Neural progenitor cell (in vitro differentiated cells): ENCODE measurements around the gene KIAA1958.

Experiments
- EZH2 ChIP-seq: fragments of 200-600 bp; sonication (generic); IDR thresholded peaks from 2 replicates; pipeline ENCODE4 v1.6.1; 2017; ENCODE audit warnings: antibody characterized with exemption, mild to moderate bottlenecking, moderate library complexity
- EZH2phosphoT487 ChIP-seq: fragments of 200-600 bp; sonication (generic); IDR thresholded peaks from 2 replicates; pipeline ENCODE4 v1.6.1; 2017; ENCODE audit warnings: antibody characterized with exemption
- TF ChIP-seq, protein P1 (sequence below): fragments of 200-600 bp; sonication (generic); IDR thresholded peaks from 2 replicates; pipeline ENCODE4 v1.5.1; 2017; ENCODE audit warnings: antibody characterized with exemption, mild to moderate bottlenecking

DNA sequence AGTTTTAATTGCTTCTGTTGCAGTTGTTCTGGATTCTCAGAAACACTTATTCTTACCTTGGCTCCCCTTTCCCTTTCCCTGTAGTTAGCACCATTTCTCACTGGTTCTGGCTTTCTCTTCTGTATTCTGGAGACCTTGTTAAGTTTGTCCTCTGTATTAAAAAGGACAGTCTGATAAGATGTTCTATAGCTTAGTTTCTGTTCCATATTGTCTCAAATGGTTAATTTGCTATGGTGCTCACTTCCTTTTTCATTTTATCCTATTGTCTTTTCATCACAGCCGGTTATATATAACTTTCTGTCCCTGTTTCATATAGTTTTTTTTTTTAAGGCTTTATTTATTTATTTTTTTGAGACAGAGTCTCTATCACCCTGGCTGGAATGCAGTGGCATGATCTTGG, 41.4 kb upstream of the KIAA1958 start:
- TF ChIP-seq, protein P1, sequence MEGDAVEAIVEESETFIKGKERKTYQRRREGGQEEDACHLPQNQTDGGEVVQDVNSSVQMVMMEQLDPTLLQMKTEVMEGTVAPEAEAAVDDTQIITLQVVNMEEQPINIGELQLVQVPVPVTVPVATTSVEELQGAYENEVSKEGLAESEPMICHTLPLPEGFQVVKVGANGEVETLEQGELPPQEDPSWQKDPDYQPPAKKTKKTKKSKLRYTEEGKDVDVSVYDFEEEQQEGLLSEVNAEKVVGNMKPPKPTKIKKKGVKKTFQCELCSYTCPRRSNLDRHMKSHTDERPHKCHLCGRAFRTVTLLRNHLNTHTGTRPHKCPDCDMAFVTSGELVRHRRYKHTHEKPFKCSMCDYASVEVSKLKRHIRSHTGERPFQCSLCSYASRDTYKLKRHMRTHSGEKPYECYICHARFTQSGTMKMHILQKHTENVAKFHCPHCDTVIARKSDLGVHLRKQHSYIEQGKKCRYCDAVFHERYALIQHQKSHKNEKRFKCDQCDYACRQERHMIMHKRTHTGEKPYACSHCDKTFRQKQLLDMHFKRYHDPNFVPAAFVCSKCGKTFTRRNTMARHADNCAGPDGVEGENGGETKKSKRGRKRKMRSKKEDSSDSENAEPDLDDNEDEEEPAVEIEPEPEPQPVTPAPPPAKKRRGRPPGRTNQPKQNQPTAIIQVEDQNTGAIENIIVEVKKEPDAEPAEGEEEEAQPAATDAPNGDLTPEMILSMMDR, result no peak
- TF ChIP-seq EZH2, result no peak
- TF ChIP-seq EZH2phosphoT487, result no peak
